BLaER1 treated with 17β-estradiol and CSF1 and Interleukin-3, amounts not matched to agents 10 nM and 100 nM (cell line): ENCODE measurements around the gene LARP7.
A peak's percentile ranks its signal among the peaks of the same experiment; 100 is the strongest.
"Not testable (repeated sequence)": the region's sequence is repeated elsewhere in the genome, so short reads cannot be mapped to it uniquely, and the experiment has no call there.

Source experiments
- H3K27ac ChIP-seq, 11 experiments: shearing (Covaris generic); formaldehyde crosslinking; 2 replicates each; pipeline ENCODE4 v1.8.1; 2022
- H3K27me3 ChIP-seq, 11 experiments: shearing (Covaris generic); formaldehyde crosslinking; 2 replicates each; pipeline ENCODE4 v1.8.1; 2022
- H3K36me3 ChIP-seq, 11 experiments: shearing (Covaris generic); formaldehyde crosslinking; 2 replicates each; pipeline ENCODE4 v1.8.1; 2022
- H3K4me1 ChIP-seq, 10 experiments: shearing (Covaris generic); formaldehyde crosslinking; 2 replicates each; pipeline ENCODE4 v1.8.1; 2022
- H3K4me2 ChIP-seq, 11 experiments: shearing (Covaris generic); formaldehyde crosslinking; 2 replicates each; pipeline ENCODE4 v1.8.1; 2022
- H3K4me3 ChIP-seq, 10 experiments: shearing (Covaris generic); formaldehyde crosslinking; 2 replicates each; pipeline ENCODE4 v1.8.1; 2022
- H3K9ac ChIP-seq, 11 experiments: shearing (Covaris generic); formaldehyde crosslinking; 2 replicates each; pipeline ENCODE4 v1.8.1; 2022
- H3K9me3 ChIP-seq, 11 experiments: shearing (Covaris generic); formaldehyde crosslinking; replicated peaks in 1 of 11; 2 replicates each; pipeline ENCODE4 v1.8.1; 2022
- H4K20me1 ChIP-seq, 11 experiments: shearing (Covaris generic); formaldehyde crosslinking; 2 replicates each; pipeline ENCODE4 v1.8.1; 2022
- Cebpa-rat ChIP-seq, 11 experiments: shearing (Covaris generic); IDR thresholded peaks; 2 replicates each; pipeline ENCODE4 v1.8.1; 2022

Gene LARP7

GRCh38 chr4:112626228-112626627, 10.7 kb upstream of the LARP7 start:
- H3K4me3 ChIP-seq = no peak overlapping the region
- H3K4me1 ChIP-seq = no peaks in the 10 kb centered on the region
- H3K27ac ChIP-seq = no peak overlapping the region
- no peak overlapping the region for H3K9ac ChIP-seq
- H3K4me2 ChIP-seq = no peak overlapping the region
- peaks cover 24 to 99% (median 88%) of the 10 kb centered on the region in 11 experiments for H3K36me3 ChIP-seq
- TF ChIP-seq Cebpa-rat (IDR thresholded peaks at IDR 0.05) = no peak
- H3K27me3 ChIP-seq = no peaks in the 10 kb centered on the region
- peaks cover 0 to 6% (median 0%) of the 10 kb centered on the region in 11 experiments; a peak in 1 of 22 replicates for H3K9me3 ChIP-seq
- no peaks in the 10 kb centered on the region for H4K20me1 ChIP-seq

GRCh38 chr4:112633477-112634235, 3.3 kb upstream of the LARP7 start:
- no peaks in the 10 kb centered on the region for H3K9me3 ChIP-seq
- H3K4me2 ChIP-seq = peak overlapping the region in 3 of 11 experiments; percentile 1 to 27 (median 22); a peak in 3 of 22 replicates
- TF ChIP-seq Cebpa-rat (IDR thresholded peaks at IDR 0.05) = no peak
- H3K27me3 ChIP-seq = no peaks in the 10 kb centered on the region
- peak overlapping the region in 2 of 11 experiments; percentile 14; a peak in 2 of 22 replicates for H3K9ac ChIP-seq
- peaks cover 16 to 36% (median 24%) of the 10 kb centered on the region in 10 experiments for H3K4me1 ChIP-seq
- no peak overlapping the region for H3K4me3 ChIP-seq
- no peaks in the 10 kb centered on the region for H4K20me1 ChIP-seq
- peak overlapping the region in 1 of 11 experiments; percentile 11; a peak in 1 of 22 replicates for H3K27ac ChIP-seq
- H3K36me3 ChIP-seq = peaks cover 15 to 43% (median 39%) of the 10 kb centered on the region in 11 experiments

- H3K27me3 ChIP-seq = no peaks in the 10 kb centered on the region
- H3K9me3 ChIP-seq = no peaks in the 10 kb centered on the region
- H3K36me3 ChIP-seq = peaks cover 0 to 38% (median 15%) of the 10 kb centered on the region in 11 experiments; a peak in 16 of 22 replicates
- peaks cover 24 to 39% (median 31%) of the 10 kb centered on the region in 10 experiments for H3K4me1 ChIP-seq
- peak overlapping the region; percentile 87 to 97 (median 92) for H3K9ac ChIP-seq
- peak overlapping the region; percentile 81 to 97 (median 90) for H3K4me2 ChIP-seq
- H3K4me3 ChIP-seq = peak overlapping the region; percentile 62 to 96 (median 80)
- TF ChIP-seq Cebpa-rat (IDR thresholded peaks at IDR 0.05) = no peak
- peak overlapping the region; percentile 91 to 99 (median 95) for H3K27ac ChIP-seq
- H4K20me1 ChIP-seq = peaks cover 0 to 21% (median 9%) of the 10 kb centered on the region in 11 experiments; a peak in 11 of 22 replicates
These were observed 566 bp downstream of the LARP7 start for GRCh38 chr4:112637552-112637866.

- Histone ChIP-seq H3K4me1 (peaks cover 11 to 38% (median 19%) of the 10 kb centered on the region in 10 experiments), H3K9me3 (no peaks in the 10 kb centered on the region), H4K20me1 (peaks cover 0 to 30% (median 9%) of the 10 kb centered on the region in 11 experiments; a peak in 11 of 22 replicates), H3K36me3 (peaks cover 31 to 81% (median 47%) of the 10 kb centered on the region in 11 experiments), H3K9ac (0 out of 22 replicates have a peak overlapping the region, but pooled peaks of 1 of the 11 experiments have one; percentile 17), H3K27me3 (no peaks in the 10 kb centered on the region), H3K27ac (peak overlapping the region in 1 of 11 experiments; percentile 69; a peak in 3 of 22 replicates), H3K4me3 (no peak overlapping the region), H3K4me2 (peak overlapping the region in 3 of 11 experiments; percentile 1 to 64 (median 41); a peak in 3 of 22 replicates)
- no peak for TF ChIP-seq Cebpa-rat (IDR thresholded peaks at IDR 0.05)
These were observed 5.6 kb downstream of the LARP7 start for GRCh38 chr4:112642526-112642925.

- not testable (repeated sequence) for H3K9ac ChIP-seq, H3K4me2 ChIP-seq, H3K27ac ChIP-seq, H3K27me3 ChIP-seq, H3K9me3 ChIP-seq, H3K4me3 ChIP-seq
- H4K20me1 ChIP-seq = peaks cover 0 to 30% (median 9%) of the 10 kb centered on the region in 11 experiments; a peak in 11 of 22 replicates
- H3K36me3 ChIP-seq = peaks cover 46 to 97% (median 68%) of the 10 kb centered on the region in 11 experiments
- H3K4me1 ChIP-seq = peaks cover 0 to 24% (median 5%) of the 10 kb centered on the region in 10 experiments; a peak in 10 of 20 replicates
These were observed 7.9 kb downstream of the LARP7 start for GRCh38 chr4:112644595-112645535.

GRCh38 chr4:112645541-112646329, 8.8 kb downstream of the LARP7 start:
- H3K9ac ChIP-seq = no peak overlapping the region
- H3K4me2 ChIP-seq = no peak overlapping the region
- no peaks in the 10 kb centered on the region for H3K9me3 ChIP-seq
- no peaks in the 10 kb centered on the region for H3K27me3 ChIP-seq
- H3K27ac ChIP-seq = no peak overlapping the region
- H4K20me1 ChIP-seq = peaks cover 0 to 30% (median 7%) of the 10 kb centered on the region in 11 experiments; a peak in 11 of 22 replicates
- H3K4me3 ChIP-seq = no peak overlapping the region
- TF ChIP-seq Cebpa-rat (IDR thresholded peaks at IDR 0.05) = no peak
- H3K36me3 ChIP-seq = peaks cover 55 to 97% (median 74%) of the 10 kb centered on the region in 11 experiments
- H3K4me1 ChIP-seq = peaks cover 0 to 24% (median 5%) of the 10 kb centered on the region in 10 experiments; a peak in 10 of 20 replicates

- Histone ChIP-seq H3K36me3 (peaks cover 64 to 97% (median 79%) of the 10 kb centered on the region in 11 experiments), H3K27ac (no peak overlapping the region), H3K9ac (no peak overlapping the region), H3K4me1 (peaks cover 0 to 21% (median 5%) of the 10 kb centered on the region in 10 experiments; a peak in 10 of 20 replicates), H3K27me3 (no peaks in the 10 kb centered on the region), H3K4me2 (no peak overlapping the region), H3K4me3 (no peak overlapping the region), H4K20me1 (peaks cover 0 to 21% (median 6%) of the 10 kb centered on the region in 11 experiments; a peak in 10 of 22 replicates), H3K9me3 (no peaks in the 10 kb centered on the region)
- TF ChIP-seq Cebpa-rat (IDR thresholded peaks at IDR 0.05) = no peak
These were observed 9.9 kb downstream of the LARP7 start for GRCh38 chr4:112646632-112647537.
